ENCODE data around the gene FREY1. TPM values are rescaled to one million over a fixed set of nuclear protein-coding genes. Genes with fewer than 3 reads are reported as not detected.

The FREY1 gene
- total RNA-seq, 1 donor from 2014 or later: 1.3 TPM

GRCh38 chr11:45934580-45935318 lies 27.7 kb upstream of the FREY1 start:
- H3K27me3 ChIP-seq (ENCODE audit: control insufficient read depth, insufficient read depth, low read length): no peaks in the 10 kb centered on the region

GRCh38 chr11:45933846-45934579 lies 26.9 kb upstream of the FREY1 start:
- no peaks in the 10 kb centered on the region for H3K27me3 ChIP-seq (ENCODE audit: control insufficient read depth, insufficient read depth, low read length)
- DNase-seq (ENCODE audit: low read depth) (no peak), FAIRE-seq (no peak)
- peaks cover 6% of the 10 kb centered on the region for H3K36me3 ChIP-seq (ENCODE audit: control insufficient read depth, insufficient read depth, low read length)
- no peak overlapping the region for H3K4me3 ChIP-seq (ENCODE audit: low read depth, low read length)
- no peak for TF ChIP-seq CTCF (IDR thresholded peaks at IDR 0.05; ENCODE audit: insufficient read depth, low read length, severe bottlenecking)

More at GRCh38 chr11:45934580-45935318, 27.7 kb upstream of the FREY1 start:
- H3K36me3 ChIP-seq (ENCODE audit: control insufficient read depth, insufficient read depth, low read length): peaks cover 6% of the 10 kb centered on the region
- no peak for TF ChIP-seq CTCF (IDR thresholded peaks at IDR 0.05; ENCODE audit: insufficient read depth, low read length, severe bottlenecking)
- no peak overlapping the region for H3K4me3 ChIP-seq (ENCODE audit: low read depth, low read length)
- FAIRE-seq (no peak), DNase-seq (ENCODE audit: low read depth) (peak; percentile 74)

GRCh38 chr11:45933131-45933831 lies 26.2 kb upstream of the FREY1 start:
- DNase-seq (ENCODE audit: low read depth) (peak; percentile 25), FAIRE-seq (no peak)
- H3K4me3 ChIP-seq (ENCODE audit: low read depth, low read length): no peak overlapping the region

GRCh38 chr11:45932217-45932616 lies 25.1 kb upstream of the FREY1 start:
- H3K4me3 ChIP-seq (ENCODE audit: low read depth, low read length): no peak overlapping the region
- no peaks in the 10 kb centered on the region for H3K27me3 ChIP-seq (ENCODE audit: control insufficient read depth, insufficient read depth, low read length)
- FAIRE-seq (no peak), DNase-seq (ENCODE audit: low read depth) (no peak)
- TF ChIP-seq CTCF (IDR thresholded peaks at IDR 0.05; ENCODE audit: insufficient read depth, low read length, severe bottlenecking): no peak
- peaks cover 3% of the 10 kb centered on the region for H3K36me3 ChIP-seq (ENCODE audit: control insufficient read depth, insufficient read depth, low read length)

More at GRCh38 chr11:45933131-45933831, 26.2 kb upstream of the FREY1 start:
- no peak for TF ChIP-seq CTCF (IDR thresholded peaks at IDR 0.05; ENCODE audit: insufficient read depth, low read length, severe bottlenecking)
- no peaks in the 10 kb centered on the region for H3K27me3 ChIP-seq (ENCODE audit: control insufficient read depth, insufficient read depth, low read length)
- H3K36me3 ChIP-seq (ENCODE audit: control insufficient read depth, insufficient read depth, low read length): peaks cover 6% of the 10 kb centered on the region

GRCh38 chr11:45931739-45932138 lies 24.7 kb upstream of the FREY1 start:
- H3K4me3 ChIP-seq (ENCODE audit: low read depth, low read length): no peak overlapping the region
- no peak for TF ChIP-seq CTCF (IDR thresholded peaks at IDR 0.05; ENCODE audit: insufficient read depth, low read length, severe bottlenecking)
- DNase-seq (ENCODE audit: low read depth) (peak; percentile 52), FAIRE-seq (no peak)
- peaks cover 3% of the 10 kb centered on the region for H3K36me3 ChIP-seq (ENCODE audit: control insufficient read depth, insufficient read depth, low read length)
- no peaks in the 10 kb centered on the region for H3K27me3 ChIP-seq (ENCODE audit: control insufficient read depth, insufficient read depth, low read length)
